Measurements from ENCODE around the gene TUBGCP6. TPM values are rescaled to one million over a fixed set of nuclear protein-coding genes. Genes with fewer than 3 reads are reported as not detected.
"Not testable (repeated sequence)": the region's sequence is repeated elsewhere in the genome, so short reads cannot be mapped to it uniquely, and the experiment has no call there.

TUBGCP6 gene
- total RNA-seq, 1 donor from 2014 or later: 29.3 TPM

GRCh38 chr22:50217543-50218152 is 27.2 kb downstream of the TUBGCP6 start:
- FAIRE-seq (no peak), DNase-seq (ENCODE audit: low spot score in 2 of 2) (no peak)

- no peak for DNase-seq (ENCODE audit: low spot score in 2 of 2)
- FAIRE-seq: no peak
Observed at GRCh38 chr22:50216684-50217520, 27.9 kb downstream of the TUBGCP6 start.

GRCh38 chr22:50216055-50216683 is 28.7 kb downstream of the TUBGCP6 start:
- FAIRE-seq (no peak), DNase-seq (ENCODE audit: low spot score in 2 of 2) (no peak)

- FAIRE-seq (no peak), DNase-seq (ENCODE audit: low spot score in 2 of 2) (no peak)
Observed at GRCh38 chr22:50215297-50216054, 29.3 kb downstream of the TUBGCP6 start.

GRCh38 chr22:50213263-50213662 is 31.6 kb downstream of the TUBGCP6 start:
- FAIRE-seq (no peak), DNase-seq (ENCODE audit: low spot score in 2 of 2) (no peak)

- DNase-seq (ENCODE audit: low spot score in 2 of 2) (no peak), FAIRE-seq (no peak)
Observed at GRCh38 chr22:50211147-50211546, 33.7 kb downstream of the TUBGCP6 start.

- DNase-seq (ENCODE audit: low spot score in 2 of 2) (no peak), FAIRE-seq (no peak)
Observed at GRCh38 chr22:50210378-50211139, 34.3 kb downstream of the TUBGCP6 start.

GRCh38 chr22:50209893-50210292 is 34.9 kb downstream of the TUBGCP6 start:
- FAIRE-seq: no peak
- DNase-seq (ENCODE audit: low spot score in 2 of 2): peak; percentile 75 to 85

GRCh38 chr22:50208939-50209892 is 35.6 kb downstream of the TUBGCP6 start:
- no peak for FAIRE-seq

GRCh38 chr22:50208430-50208938 is 36.3 kb downstream of the TUBGCP6 start:
- DNase-seq (ENCODE audit: low spot score in 2 of 2): no peak
- FAIRE-seq: no peak

More at GRCh38 chr22:50208939-50209892, 35.6 kb downstream of the TUBGCP6 start:
- DNase-seq (ENCODE audit: low spot score in 2 of 2): no peak

GRCh38 chr22:50207383-50208140 is 37.3 kb downstream of the TUBGCP6 start:
- DNase-seq (ENCODE audit: low spot score in 2 of 2) (peak in 1 of 2 donors; percentile 22), FAIRE-seq (no peak)

- FAIRE-seq (no peak), DNase-seq (ENCODE audit: low spot score in 2 of 2) (no peak)
Observed at GRCh38 chr22:50206599-50206998, 38.2 kb downstream of the TUBGCP6 start.

- no peak for FAIRE-seq
- DNase-seq (ENCODE audit: low spot score in 2 of 2): no peak
Observed at GRCh38 chr22:50205781-50206569, 38.8 kb downstream of the TUBGCP6 start.

- FAIRE-seq; DNase-seq (ENCODE audit: low spot score in 2 of 2): not testable (repeated sequence)
Observed at GRCh38 chr22:50204998-50205397, 39.8 kb downstream of the TUBGCP6 start.

- FAIRE-seq: no peak
Observed at GRCh38 chr22:50204571-50204970, 40.3 kb downstream of the TUBGCP6 start.

GRCh38 chr22:50203288-50203687 is 41.5 kb downstream of the TUBGCP6 start:
- FAIRE-seq: no peak
- no peak for DNase-seq (ENCODE audit: low spot score in 2 of 2)

More at GRCh38 chr22:50204571-50204970, 40.3 kb downstream of the TUBGCP6 start:
- DNase-seq (ENCODE audit: low spot score in 2 of 2): no peak

GRCh38 chr22:50202130-50202666 is 42.6 kb downstream of the TUBGCP6 start:
- DNase-seq (ENCODE audit: low spot score in 2 of 2) (no peak), FAIRE-seq (no peak)
